Esophagus (tissue), 2 donors: ENCODE data around the gene PLLP. TPM values are rescaled to one million over a fixed set of nuclear protein-coding genes. Genes with fewer than 3 reads are reported as not detected.

Experiments used
- H3K27ac ChIP-seq, 2 donors: one replicate each; pipeline ENCODE4 v1.5.1; 2013; ENCODE audit warnings: low read depth in 2 of 2, mild to moderate bottlenecking in 2 of 2, inconsistent platforms in 1 of 2, low read length in 1 of 2, moderate library complexity in 1 of 2
- H3K27me3 ChIP-seq, 2 donors: one replicate each; pipeline ENCODE4 v1.6.1; 2013; ENCODE audit warnings: low read length in 2 of 2, control low read depth in 1 of 2, mild to moderate bottlenecking in 1 of 2; ENCODE audit not compliant: insufficient read depth in 2 of 2, control insufficient read depth in 1 of 2
- H3K36me3 ChIP-seq, 2 donors: one replicate each; pipeline ENCODE4 v1.6.1; 2013; ENCODE audit warnings: low read length in 1 of 2; ENCODE audit not compliant: control insufficient read depth in 2 of 2, insufficient read depth in 2 of 2
- H3K4me1 ChIP-seq, 2 donors: one replicate each; pipeline ENCODE4 v1.6.1; 2013; ENCODE audit warnings: low read length in 1 of 2; ENCODE audit not compliant: control insufficient read depth in 2 of 2, insufficient read depth in 2 of 2
- H3K4me3 ChIP-seq, 2 donors: one replicate each; pipeline ENCODE4 v1.5.1; 2013; ENCODE audit warnings: low read length in 2 of 2, mild to moderate bottlenecking in 2 of 2, low read depth in 1 of 2, moderate library complexity in 1 of 2
- H3K9me3 ChIP-seq, 2 donors: one replicate each; pipeline ENCODE4 v1.6.1; 2013; ENCODE audit warnings: mild to moderate bottlenecking in 2 of 2, low read depth in 1 of 2, low read length in 1 of 2, moderate library complexity in 1 of 2; ENCODE audit not compliant: control insufficient read depth in 2 of 2, insufficient read depth in 1 of 2
- WGBS, 2 donors: extraction: QIAGEN DNeasy Blood & Tissue Kit; methylation state at CpG; one replicate each; pipeline ENCODE4 v1.1.7; 2013; 5-methylcytosine and 5-hydroxymethylcytosine counted together
- polyA plus RNA-seq, 2 donors: library from polyadenylated mRNA; stranded (reverse); fragments of 200-250 nt; gene quantifications; one replicate each; pipeline ENCODE4 v1.2.3, GENCODE V29; 2013
- donor health status: healthy with polysubstance abuse.
- donor health status: Bipolar disorder and iron deficiency.

PLLP gene
- polyA plus RNA-seq, 2 donors = 18.1 to 28.0 TPM

GRCh38 chr16:57285379-57285778 is 907 bp upstream of the PLLP start:
- peaks cover 0 to 6% of the 10 kb centered on the region in 2 donors for H3K4me1 ChIP-seq
- 73 to 77% methylated on average over 5 of the region's 5 CpGs for WGBS, 2 donors
- no peak overlapping the region for H3K27ac ChIP-seq
- H3K9me3 ChIP-seq = peaks cover 0 to 1% of the 10 kb centered on the region in 2 donors
- H3K27me3 ChIP-seq = no peaks in the 10 kb centered on the region
- no peaks in the 10 kb centered on the region for H3K36me3 ChIP-seq
- H3K4me3 ChIP-seq = no peak overlapping the region

DNA sequence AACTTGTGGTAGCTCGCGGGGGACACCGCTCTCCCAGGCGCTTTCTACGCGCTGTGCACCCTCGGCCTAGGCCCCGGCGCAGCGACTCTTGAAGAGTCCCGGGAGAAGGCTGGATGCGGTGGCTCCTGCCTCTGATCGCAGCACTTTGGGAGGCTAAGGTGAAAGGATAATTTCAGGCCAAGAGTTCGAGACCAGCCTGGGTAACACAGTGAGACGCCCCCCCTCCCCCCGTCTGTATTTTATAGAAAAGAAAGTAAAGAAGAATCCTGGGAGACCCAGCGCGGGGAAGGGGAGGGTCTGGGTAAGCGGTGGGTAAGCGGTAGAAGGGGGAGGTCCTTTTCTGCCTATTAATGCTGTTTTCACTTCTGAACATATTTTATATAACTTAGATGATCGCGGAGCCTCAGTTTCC is 486 bp upstream of the PLLP start:
- H3K27ac ChIP-seq = peak overlapping the region in 1 of 2 donors; percentile 20
- peaks cover 0 to 1% of the 10 kb centered on the region in 2 donors for H3K9me3 ChIP-seq
- no peaks in the 10 kb centered on the region for H3K36me3 ChIP-seq
- 17 to 18% methylated on average over 22 of the region's 22 CpGs for whole genome bisulfite sequencing, 2 donors
- no peaks in the 10 kb centered on the region for H3K27me3 ChIP-seq
- peak overlapping the region; percentile 66 to 77 for H3K4me3 ChIP-seq
- H3K4me1 ChIP-seq = peaks cover 0 to 8% of the 10 kb centered on the region in 2 donors

- Histone ChIP-seq H3K36me3 (no peaks in the 10 kb centered on the region), H3K4me1 (peaks cover 0 to 14% of the 10 kb centered on the region in 2 donors), H3K27ac (peak overlapping the region; percentile 8 to 58), H3K4me3 (peak overlapping the region; percentile 66 to 77), H3K27me3 (no peaks in the 10 kb centered on the region), H3K9me3 (peaks cover 0 to 1% of the 10 kb centered on the region in 2 donors)
- 11 to 12% methylated on average over 14 of the region's 14 CpGs for WGBS, 2 donors
Measured at GRCh38 chr16:57283959-57284208, 588 bp downstream of the PLLP start.

DNA sequence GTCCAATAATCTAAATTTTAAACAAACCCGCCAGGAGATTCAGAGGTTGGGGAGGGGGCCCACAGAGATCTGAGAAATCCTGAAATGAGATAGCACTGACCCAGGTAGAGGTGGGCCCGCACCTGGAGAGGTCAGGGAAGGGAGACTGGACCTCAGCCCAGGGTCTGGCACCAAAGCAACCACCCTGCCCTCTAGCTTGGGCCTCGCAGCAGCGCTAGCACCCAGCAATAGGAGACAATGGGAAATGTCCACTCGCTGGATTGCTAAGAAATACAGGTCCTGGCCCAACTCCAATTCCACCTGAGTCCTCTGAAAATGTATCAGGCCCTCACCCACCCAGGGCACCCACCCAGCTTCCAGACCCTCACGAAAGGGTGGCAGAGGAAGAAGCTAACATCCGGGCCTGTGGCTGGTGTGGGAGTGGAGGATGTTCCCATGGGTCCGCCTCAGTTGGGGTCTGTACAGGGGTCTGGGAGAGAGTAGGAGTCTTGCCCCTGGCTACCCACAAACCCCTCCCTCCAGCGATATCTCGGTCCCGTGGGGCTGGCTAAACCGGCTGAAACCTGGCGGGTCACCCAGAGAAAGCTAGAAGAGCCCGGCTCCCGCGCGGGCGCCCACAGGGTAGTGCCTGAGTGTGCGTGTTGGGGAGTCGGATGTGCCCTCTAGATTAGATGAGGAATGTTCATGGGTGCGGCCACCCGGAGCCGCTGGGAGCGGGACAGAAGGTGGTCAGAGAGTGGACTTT is 1.1 kb downstream of the PLLP start:
- Histone ChIP-seq H3K27me3 (no peaks in the 10 kb centered on the region), H3K27ac (peak overlapping the region; percentile 36 to 58), H3K4me3 (peak overlapping the region; percentile 66 to 77), H3K36me3 (no peaks in the 10 kb centered on the region), H3K4me1 (peaks cover 0 to 14% of the 10 kb centered on the region in 2 donors), H3K9me3 (peaks cover 0 to 1% of the 10 kb centered on the region in 2 donors)
- 41 to 44% methylated on average over 24 of the region's 24 CpGs for WGBS, 2 donors

GRCh38 chr16:57282510-57283213 is 1.8 kb downstream of the PLLP start:
- H3K4me1 ChIP-seq = peaks cover 0 to 14% of the 10 kb centered on the region in 2 donors
- no peak overlapping the region for H3K4me3 ChIP-seq
- 54 to 62% methylated on average over 8 of the region's 8 CpGs for WGBS, 2 donors
- H3K9me3 ChIP-seq = peaks cover 0 to 1% of the 10 kb centered on the region in 2 donors
- no peaks in the 10 kb centered on the region for H3K27me3 ChIP-seq
- no peaks in the 10 kb centered on the region for H3K36me3 ChIP-seq
- H3K27ac ChIP-seq = peak overlapping the region in 1 of 2 donors; percentile 37

GRCh38 chr16:57281791-57282190 is 2.7 kb downstream of the PLLP start:
- Histone ChIP-seq H3K4me3 (no peak overlapping the region), H3K27me3 (no peaks in the 10 kb centered on the region), H3K4me1 (peaks cover 0 to 14% of the 10 kb centered on the region in 2 donors), H3K27ac (no peak overlapping the region), H3K36me3 (no peaks in the 10 kb centered on the region), H3K9me3 (peaks cover 0 to 1% of the 10 kb centered on the region in 2 donors)
- WGBS, 2 donors = 88 to 97% methylated on average over 3 of the region's 3 CpGs

GRCh38 chr16:57279780-57280638 is 4.5 kb downstream of the PLLP start:
- no peaks in the 10 kb centered on the region for H3K27me3 ChIP-seq
- peak overlapping the region in 1 of 2 donors; percentile 34 for H3K27ac ChIP-seq
- H3K4me3 ChIP-seq = no peak overlapping the region
- H3K9me3 ChIP-seq = peaks cover 0 to 1% of the 10 kb centered on the region in 2 donors
- 45 to 51% methylated on average over 7 of the region's 7 CpGs for WGBS, 2 donors
- H3K36me3 ChIP-seq = no peaks in the 10 kb centered on the region
- peaks cover 0 to 16% of the 10 kb centered on the region in 2 donors for H3K4me1 ChIP-seq

- Histone ChIP-seq H3K36me3 (no peaks in the 10 kb centered on the region), H3K27me3 (no peaks in the 10 kb centered on the region), H3K4me1 (peaks cover 0 to 14% of the 10 kb centered on the region in 2 donors), H3K4me3 (no peak overlapping the region), H3K9me3 (no peaks in the 10 kb centered on the region), H3K27ac (no peak overlapping the region)
- WGBS, 2 donors = 72 to 79% methylated on average over 4 of the region's 4 CpGs
Measured at GRCh38 chr16:57278494-57278893, 6.0 kb downstream of the PLLP start.

- Histone ChIP-seq H3K4me1 (peaks cover 0 to 12% of the 10 kb centered on the region in 2 donors), H3K36me3 (no peaks in the 10 kb centered on the region), H3K9me3 (no peaks in the 10 kb centered on the region), H3K27ac (peak overlapping the region in 1 of 2 donors; percentile 73), H3K27me3 (no peaks in the 10 kb centered on the region), H3K4me3 (no peak overlapping the region)
- 33 to 45% methylated on average over 1 of the region's 1 CpG for WGBS, 2 donors
Measured at GRCh38 chr16:57277586-57277985, 6.9 kb downstream of the PLLP start.
